Mesenchymal stem cell (in vitro differentiated cells and primary cell): ENCODE data around the gene SKIC8.

ENCODE experiments used
- DNase-seq: peaks from one replicate; pipeline ENCODE4 v3.0.0-alpha.2; 2013
- H2AFZ ChIP-seq: one replicate; pipeline ENCODE4 v1.6.1; 2013; ENCODE audit warnings: low read depth, mild to moderate bottlenecking, control low read depth, inconsistent platforms, low read length, moderate library complexity
- H2AK5ac ChIP-seq: 2 replicates; pipeline ENCODE4 v1.6.1; 2013; ENCODE audit warnings: low read length, moderate library complexity, mild to moderate bottlenecking, inconsistent platforms; ENCODE audit not compliant: severe bottlenecking
- H2BK120ac ChIP-seq: one replicate; pipeline ENCODE4 v1.6.1; 2013; ENCODE audit warnings: low read depth, mild to moderate bottlenecking, inconsistent platforms, low read length, moderate library complexity
- H2BK12ac ChIP-seq, 2 experiments: one replicate each; pipeline ENCODE4 v1.6.1; 2013; ENCODE audit warnings: inconsistent platforms in 2 of 2, low read length in 2 of 2, mild to moderate bottlenecking in 2 of 2, moderate library complexity in 2 of 2, control low read depth in 1 of 2
- H2BK15ac ChIP-seq: one replicate; pipeline ENCODE4 v1.6.1; 2013; ENCODE audit warnings: mild to moderate bottlenecking, low read depth, inconsistent platforms; ENCODE audit not compliant: poor library complexity, severe bottlenecking
- H2BK5ac ChIP-seq: 2 replicates; pipeline ENCODE4 v1.6.1; 2013; ENCODE audit warnings: low read depth, mild to moderate bottlenecking, low read length, control low read depth, inconsistent platforms; ENCODE audit not compliant: poor library complexity, severe bottlenecking
- H3K14ac ChIP-seq, 2 experiments: one replicate each; pipeline ENCODE4 v1.6.1; 2013; ENCODE audit warnings: inconsistent platforms in 2 of 2, low read length in 2 of 2, control low read depth in 1 of 2, mild to moderate bottlenecking in 1 of 2, moderate library complexity in 1 of 2
- H3K18ac ChIP-seq, 2 experiments: one replicate each; pipeline ENCODE4 v1.6.1; 2013; ENCODE audit warnings: inconsistent platforms in 2 of 2, low read length in 2 of 2, control low read depth in 1 of 2, low read depth in 1 of 2, mild to moderate bottlenecking in 1 of 2
- H3K23ac ChIP-seq, 2 experiments: one replicate each; pipeline ENCODE4 v1.6.1; 2013; ENCODE audit warnings: inconsistent platforms in 2 of 2, low read length in 2 of 2, mild to moderate bottlenecking in 2 of 2, moderate library complexity in 2 of 2, control low read depth in 1 of 2
- H3K27ac ChIP-seq: 2 replicates; pipeline ENCODE4 v1.5.1; 2013; ENCODE audit warnings: mild to moderate bottlenecking, moderate library complexity, low read length, control low read depth, inconsistent platforms; ENCODE audit not compliant: poor library complexity, severe bottlenecking
- H3K27me3 ChIP-seq, 2 experiments: 2 replicates each; pipeline versions ENCODE4 v1.6.1 to v1.7.0; 2013; ENCODE audit warnings: low read length in 2 of 2, mild to moderate bottlenecking in 2 of 2, moderate library complexity in 2 of 2, control low read depth in 1 of 2, inconsistent platforms in 1 of 2; ENCODE audit not compliant: control insufficient read depth in 1 of 2, insufficient read depth in 1 of 2
- H3K36me3 ChIP-seq, 2 experiments: 2 replicates each; pipeline versions ENCODE4 v1.6.1 to v1.7.0; 2013; ENCODE audit warnings: low read length in 2 of 2, control low read depth in 1 of 2, inconsistent platforms in 1 of 2, low read depth in 1 of 2, mild to moderate bottlenecking in 1 of 2; ENCODE audit not compliant: insufficient read depth in 2 of 2, control insufficient read depth in 1 of 2
- H3K4ac ChIP-seq, 2 experiments: one replicate each; pipeline ENCODE4 v1.6.1; 2013; ENCODE audit warnings: inconsistent platforms in 2 of 2, low read length in 2 of 2, mild to moderate bottlenecking in 2 of 2, moderate library complexity in 2 of 2, control low read depth in 1 of 2, low read depth in 1 of 2
- H3K4me1 ChIP-seq: 2 replicates; pipeline ENCODE4 v1.6.1; 2013; ENCODE audit warnings: low read depth, low read length, control low read depth; ENCODE audit not compliant: control insufficient read depth, insufficient read depth
- H3K4me2 ChIP-seq: 2 replicates; pipeline ENCODE4 v1.6.1; 2013; ENCODE audit warnings: low read length, mild to moderate bottlenecking, inconsistent platforms; ENCODE audit not compliant: poor library complexity, severe bottlenecking
- H3K4me3 ChIP-seq, 2 experiments: 2 replicates each; pipeline versions ENCODE4 v1.5.1 to v1.7.0; 2013; ENCODE audit warnings: low read length in 2 of 2, mild to moderate bottlenecking in 2 of 2, control low read depth in 1 of 2, low read depth in 1 of 2; ENCODE audit not compliant: insufficient read depth in 1 of 2
- H3K79me1 ChIP-seq: replicated peaks from 2 replicates; pipeline ENCODE4 v1.6.1; 2013; ENCODE audit warnings: mild to moderate bottlenecking, control low read depth, low read length, inconsistent platforms; ENCODE audit not compliant: poor library complexity, severe bottlenecking
- H3K9ac ChIP-seq: 2 replicates; pipeline ENCODE4 v1.7.0; 2013; ENCODE audit warnings: mild to moderate bottlenecking, low read length, moderate library complexity
- H3K9me3 ChIP-seq: 2 replicates; pipeline ENCODE4 v1.7.0; 2013; ENCODE audit warnings: mild to moderate bottlenecking, low read length; ENCODE audit not compliant: control insufficient read depth
- H4K8ac ChIP-seq: one replicate; pipeline ENCODE4 v1.6.1; 2013; ENCODE audit warnings: inconsistent platforms, mild to moderate bottlenecking, low read length, moderate library complexity
- H4K91ac ChIP-seq: one replicate; pipeline ENCODE4 v1.6.1; 2013; ENCODE audit warnings: mild to moderate bottlenecking, low read length, inconsistent platforms
- WGBS: methylation state at CpG from one replicate; pipeline ENCODE4 v1.1.7; 2013; ENCODE audit warnings: mixed read lengths; 5-methylcytosine and 5-hydroxymethylcytosine counted together

SKIC8 gene

DNA sequence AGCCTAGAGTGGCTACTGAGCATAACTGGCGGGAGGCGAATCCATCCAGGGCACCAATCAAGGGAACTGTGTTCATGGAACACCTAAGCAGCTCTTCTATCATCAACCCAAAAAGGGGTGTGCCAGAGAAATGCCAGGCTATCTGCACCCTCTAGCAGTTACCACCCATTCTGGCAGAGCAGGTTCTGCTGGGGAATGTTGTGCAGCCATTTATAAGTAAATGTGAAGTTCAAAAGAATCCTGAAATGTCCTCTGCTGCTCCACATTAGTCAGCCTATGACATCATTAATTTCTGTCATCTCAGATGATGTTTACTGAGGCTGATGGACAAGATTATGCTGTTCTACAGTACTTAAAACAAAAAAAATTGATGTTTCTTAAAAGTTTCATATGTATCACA, 7.7 kb downstream of the SKIC8 start:
- Histone ChIP-seq H2BK5ac (no peak overlapping the region), H4K8ac (no peak overlapping the region)
- 92% methylated on average over 2 of the region's 2 CpGs for WGBS

DNA sequence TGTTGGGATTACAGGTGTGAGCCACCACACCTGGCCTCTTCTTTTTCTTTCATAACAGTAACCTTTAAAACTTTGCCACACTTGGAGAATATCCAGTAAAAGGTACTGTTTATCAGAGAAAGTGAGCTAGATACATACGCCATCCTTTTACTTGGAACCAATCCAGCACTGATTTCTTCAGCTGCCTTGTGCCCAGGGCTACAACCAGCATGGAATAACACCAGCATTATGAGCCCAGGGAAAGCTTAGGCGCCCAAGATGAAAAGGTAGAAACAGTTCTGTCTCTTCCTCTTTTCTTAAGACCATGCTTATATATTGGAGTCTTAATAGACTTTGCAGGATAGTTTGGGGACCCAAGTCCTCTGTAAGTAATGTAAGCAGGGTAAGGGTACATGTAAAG, 8.4 kb downstream of the SKIC8 start:
- H3K4ac ChIP-seq = no peak overlapping the region
- H3K4me3 ChIP-seq = no peak overlapping the region
- no peak overlapping the region for H3K18ac ChIP-seq
- H3K36me3 ChIP-seq = peaks cover 23 to 94% of the 10 kb centered on the region in 2 experiments
- no peak overlapping the region for H3K27ac ChIP-seq
- H2BK120ac ChIP-seq = no peak overlapping the region
- H3K23ac ChIP-seq = no peak overlapping the region
- no peaks in the 10 kb centered on the region for H3K9me3 ChIP-seq
- 98% methylated on average over 2 of the region's 2 CpGs for WGBS
- H4K8ac ChIP-seq = no peak overlapping the region
- no peak overlapping the region for H2BK5ac ChIP-seq
- DNase-seq = no peak
- H3K9ac ChIP-seq = no peak overlapping the region
- H3K4me2 ChIP-seq = no peak overlapping the region
- H2BK12ac ChIP-seq = no peak overlapping the region
- no peak overlapping the region for H4K91ac ChIP-seq
- H3K14ac ChIP-seq = no peak overlapping the region
- H3K79me1 ChIP-seq = peaks cover 38% of the 10 kb centered on the region
- H2AK5ac ChIP-seq = no peak overlapping the region
- no peak overlapping the region for H2AFZ ChIP-seq
- no peaks in the 10 kb centered on the region for H3K27me3 ChIP-seq
- H2BK15ac ChIP-seq = no peak overlapping the region
- peaks cover 2% of the 10 kb centered on the region for H3K4me1 ChIP-seq

More for the DNA sequence above, 7.7 kb downstream of the SKIC8 start:
- Histone ChIP-seq H2AFZ (no peak overlapping the region), H3K9me3 (no peaks in the 10 kb centered on the region), H3K79me1 (peaks cover 38% of the 10 kb centered on the region), H3K23ac (no peak overlapping the region), H2BK120ac (no peak overlapping the region), H3K9ac (no peak overlapping the region), H2AK5ac (no peak overlapping the region), H4K91ac (no peak overlapping the region), H3K36me3 (peaks cover 18 to 87% of the 10 kb centered on the region in 2 experiments), H2BK12ac (no peak overlapping the region), H3K18ac (no peak overlapping the region), H3K14ac (no peak overlapping the region), H3K4me3 (no peak overlapping the region), H2BK15ac (no peak overlapping the region), H3K4ac (no peak overlapping the region), H3K4me1 (peaks cover 2% of the 10 kb centered on the region), H3K4me2 (no peak overlapping the region), H3K27ac (no peak overlapping the region), H3K27me3 (no peaks in the 10 kb centered on the region)
- DNase-seq = peak; percentile 16

DNA sequence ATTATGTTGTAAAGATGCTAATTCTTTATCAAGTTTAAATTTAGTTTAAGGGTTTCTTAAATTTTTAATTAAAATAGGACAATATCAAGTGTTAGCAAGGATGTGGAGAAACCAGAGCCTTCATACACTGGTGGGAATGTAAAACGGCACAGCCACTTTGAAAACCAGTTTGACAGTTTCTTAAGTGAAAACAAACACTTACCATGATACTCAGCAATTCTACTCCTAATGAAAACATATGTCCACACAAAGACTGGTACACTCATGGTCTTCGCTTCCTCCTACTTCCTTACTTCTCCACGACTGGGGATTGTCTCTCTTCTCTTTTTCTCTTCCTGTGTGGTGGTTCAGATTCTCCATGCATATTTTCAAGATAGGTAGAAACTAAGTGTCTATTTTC, 9.2 kb downstream of the SKIC8 start:
- no peak overlapping the region for H2BK15ac ChIP-seq
- no peak overlapping the region for H3K23ac ChIP-seq
- H3K9ac ChIP-seq = no peak overlapping the region
- H3K36me3 ChIP-seq = peaks cover 26 to 97% of the 10 kb centered on the region in 2 experiments
- no peak overlapping the region for H4K91ac ChIP-seq
- no peak for DNase-seq
- no peak overlapping the region for H3K4me2 ChIP-seq
- H3K27me3 ChIP-seq = no peaks in the 10 kb centered on the region
- H3K4ac ChIP-seq = no peak overlapping the region
- H2AK5ac ChIP-seq = no peak overlapping the region
- WGBS = 95% methylated on average over 2 of the region's 3 CpGs
- H3K27ac ChIP-seq = no peak overlapping the region
- no peak overlapping the region for H3K4me3 ChIP-seq
- H2BK12ac ChIP-seq = no peak overlapping the region
- no peak overlapping the region for H4K8ac ChIP-seq
- H3K79me1 ChIP-seq = peaks cover 35% of the 10 kb centered on the region
- H2BK5ac ChIP-seq = no peak overlapping the region
- H3K18ac ChIP-seq = no peak overlapping the region
- H2AFZ ChIP-seq = no peak overlapping the region
- no peak overlapping the region for H3K14ac ChIP-seq
- peaks cover 2% of the 10 kb centered on the region for H3K4me1 ChIP-seq
- H2BK120ac ChIP-seq = no peak overlapping the region
- no peaks in the 10 kb centered on the region for H3K9me3 ChIP-seq

DNA sequence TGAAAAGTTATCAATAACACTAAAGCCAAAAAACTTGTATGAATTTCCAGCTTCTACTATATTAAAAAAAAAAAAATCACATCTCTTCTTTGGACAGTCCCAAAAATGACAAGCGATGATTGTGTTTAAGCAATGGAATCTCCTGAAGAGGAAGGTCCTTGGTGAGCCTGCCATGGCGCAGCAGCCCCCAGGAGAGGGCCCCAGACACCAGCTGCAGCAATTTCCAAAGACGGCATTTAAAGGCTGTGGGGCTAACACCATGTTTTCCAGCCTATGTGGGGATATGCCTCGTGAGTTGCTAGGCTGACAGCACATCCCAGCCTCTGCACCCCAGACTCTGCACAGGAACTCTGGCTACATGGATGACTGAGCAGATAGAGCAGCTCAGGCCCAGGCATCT, 14.7 kb downstream of the SKIC8 start:
- H3K23ac ChIP-seq = no peak overlapping the region
- H3K9ac ChIP-seq = no peak overlapping the region
- 91% methylated on average over 4 of the region's 4 CpGs for WGBS
- no peak overlapping the region for H3K4ac ChIP-seq
- no peaks in the 10 kb centered on the region for H3K27me3 ChIP-seq
- peaks cover 40 to 93% of the 10 kb centered on the region in 2 experiments for H3K36me3 ChIP-seq
- no peak overlapping the region for H2BK15ac ChIP-seq
- no peak overlapping the region for H2BK5ac ChIP-seq
- no peak overlapping the region for H2AK5ac ChIP-seq
- peaks cover 3% of the 10 kb centered on the region for H3K4me1 ChIP-seq
- H2BK120ac ChIP-seq = no peak overlapping the region
- no peak for DNase-seq
- H3K18ac ChIP-seq = no peak overlapping the region
- H3K4me3 ChIP-seq = no peak overlapping the region
- H3K4me2 ChIP-seq = no peak overlapping the region
- no peak overlapping the region for H4K91ac ChIP-seq
- H2BK12ac ChIP-seq = no peak overlapping the region
- no peak overlapping the region for H3K14ac ChIP-seq
- H4K8ac ChIP-seq = no peak overlapping the region
- H3K79me1 ChIP-seq = peaks cover 17% of the 10 kb centered on the region
- no peak overlapping the region for H3K27ac ChIP-seq
- H2AFZ ChIP-seq = no peak overlapping the region
- H3K9me3 ChIP-seq = no peaks in the 10 kb centered on the region
